Bronchial epithelial cell (primary cell): ENCODE results near the gene FHOD3. TPM values are rescaled to one million over a fixed set of nuclear protein-coding genes. Genes with fewer than 3 reads are reported as not detected.

ENCODE experiments used
- DNase-seq: peaks from one replicate; pipeline ENCODE4 v3.0.0-alpha.2; 2010; ENCODE audit warnings: low read depth
- FAIRE-seq: peaks from 2 replicates; lab custom pipeline; 2011; peaks lifted over from hg19 to GRCh38; lab: Jason Lieb, UNC
- H3K27me3 ChIP-seq: 2 replicates; pipeline ENCODE4 v1.5.1; 2011; ENCODE audit warnings: low read length; ENCODE audit not compliant: control insufficient read depth, insufficient read depth
- H3K36me3 ChIP-seq: 2 replicates; pipeline ENCODE4 v1.5.1; 2011; ENCODE audit warnings: low read length; ENCODE audit not compliant: control insufficient read depth, insufficient read depth
- H3K4me3 ChIP-seq: 2 replicates; pipeline ENCODE4 v1.5.1; 2011; ENCODE audit warnings: mild to moderate bottlenecking, low read depth, low read length, control low read depth
- total RNA-seq: library from RNA; depleted of rRNA; stranded (reverse); fragments of >200 nt; gene quantifications from 2 replicates; pipeline ENCODE4 v1.2.1, GENCODE V29; 2014
- TF ChIP-seq, protein P1 (sequence below): IDR thresholded peaks from 2 replicates; pipeline ENCODE4 v1.5.1; 2011; ENCODE audit warnings: mild to moderate bottlenecking, moderate library complexity, low read length, control low read depth, inconsistent platforms; ENCODE audit not compliant: insufficient read depth, severe bottlenecking

FHOD3 gene
- total RNA-seq, 1 donor from 2014 or later: 15.8 TPM

DNA sequence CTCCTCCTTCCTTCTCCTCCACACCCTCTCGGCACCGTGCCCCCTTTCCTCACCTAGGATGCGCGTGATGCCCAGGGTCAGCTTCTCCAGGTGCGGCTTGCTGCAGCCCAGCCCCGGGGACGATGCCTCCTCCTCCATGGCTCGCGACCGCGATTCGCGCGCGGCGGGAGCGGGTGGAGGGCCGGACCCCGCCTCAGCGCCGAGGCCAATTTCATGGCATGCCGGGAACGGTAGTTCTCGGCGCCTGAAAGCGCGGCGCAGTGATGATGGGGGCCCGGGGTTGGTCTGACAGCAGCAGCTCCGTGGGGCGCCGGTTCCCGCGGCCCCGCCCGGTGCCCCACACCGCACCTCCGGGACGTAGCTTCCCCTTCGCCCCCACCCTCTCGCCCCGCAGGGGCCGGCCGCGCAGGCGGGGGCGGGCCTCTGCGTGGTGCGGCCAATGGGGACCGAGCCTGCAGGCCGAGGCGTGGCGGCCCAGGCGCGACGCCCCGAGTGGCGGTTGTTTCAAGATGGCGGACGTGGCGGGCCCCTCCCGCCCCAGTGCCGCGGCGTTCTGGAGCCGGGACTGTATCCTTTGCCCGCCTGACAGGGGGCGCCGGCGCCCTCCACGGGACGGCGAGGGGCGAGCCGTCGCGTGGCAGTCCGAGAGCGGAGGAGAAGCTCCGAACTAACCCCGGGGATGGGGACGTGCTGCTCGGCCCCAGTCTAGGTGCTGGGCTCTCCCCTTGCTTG lies 531.3 kb downstream of the FHOD3 start, which contains the start of the genes KIAA1328 and TPGS2:
KIAA1328 (plus strand) TSS at position 498 of the 732 bp plus-strand sequence; CDS start at position 510, 12 bp downstream.
TPGS2 (minus strand) TSS at position 373 of the 732 bp plus-strand sequence; CDS start at position 138, 235 bp downstream.
- Histone ChIP-seq H3K27me3 (no peaks in the 10 kb centered on the region), H3K36me3 (no peaks in the 10 kb centered on the region), H3K4me3 (peak within 1 kb of the TSS; percentile 83)
- peak; percentile 68 for DNase-seq
- TF ChIP-seq, protein P1, sequence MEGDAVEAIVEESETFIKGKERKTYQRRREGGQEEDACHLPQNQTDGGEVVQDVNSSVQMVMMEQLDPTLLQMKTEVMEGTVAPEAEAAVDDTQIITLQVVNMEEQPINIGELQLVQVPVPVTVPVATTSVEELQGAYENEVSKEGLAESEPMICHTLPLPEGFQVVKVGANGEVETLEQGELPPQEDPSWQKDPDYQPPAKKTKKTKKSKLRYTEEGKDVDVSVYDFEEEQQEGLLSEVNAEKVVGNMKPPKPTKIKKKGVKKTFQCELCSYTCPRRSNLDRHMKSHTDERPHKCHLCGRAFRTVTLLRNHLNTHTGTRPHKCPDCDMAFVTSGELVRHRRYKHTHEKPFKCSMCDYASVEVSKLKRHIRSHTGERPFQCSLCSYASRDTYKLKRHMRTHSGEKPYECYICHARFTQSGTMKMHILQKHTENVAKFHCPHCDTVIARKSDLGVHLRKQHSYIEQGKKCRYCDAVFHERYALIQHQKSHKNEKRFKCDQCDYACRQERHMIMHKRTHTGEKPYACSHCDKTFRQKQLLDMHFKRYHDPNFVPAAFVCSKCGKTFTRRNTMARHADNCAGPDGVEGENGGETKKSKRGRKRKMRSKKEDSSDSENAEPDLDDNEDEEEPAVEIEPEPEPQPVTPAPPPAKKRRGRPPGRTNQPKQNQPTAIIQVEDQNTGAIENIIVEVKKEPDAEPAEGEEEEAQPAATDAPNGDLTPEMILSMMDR: peak; percentile 54
- FAIRE-seq: no peak

Other genes starting within 250 kb of the FHOD3 start
- gene RPRD1A, start 230.2 kb upstream of the FHOD3 start, total RNA-seq: 77.1 and 82.6 TPM in 2 replicates
- 152 and 218 TPM in 2 replicates for gene SLC39A6, start 168.4 kb upstream of the FHOD3 start, total RNA-seq
- gene ELP2, start 167.8 kb upstream of the FHOD3 start, total RNA-seq: 72.9 and 89.4 TPM in 2 replicates
- 24.5 and 37.0 TPM in 2 replicates for gene MOCOS, start 110.2 kb upstream of the FHOD3 start, total RNA-seq